Left ventricle myocardium inferior (tissue), 1 donor: Measurements from ENCODE around the gene ADGRE1. TPM values are rescaled to one million over a fixed set of nuclear protein-coding genes. Genes with fewer than 3 reads are reported as not detected.

ENCODE experiments used
- DNase-seq: peaks from one replicate; pipeline ENCODE4 v3.0.0-alpha.2; 2020
- H3K27ac ChIP-seq: fragments of 200-600 bp; replicated peaks from 2 replicates; pipeline ENCODE4 v1.8.0; 2021
- H3K27me3 ChIP-seq: fragments of 200-600 bp; 2 replicates; pipeline ENCODE4 v1.8.0; 2021; ENCODE audit warnings: low read depth
- H3K36me3 ChIP-seq: fragments of 200-600 bp; 2 replicates; pipeline ENCODE4 v1.8.0; 2021
- H3K4me1 ChIP-seq: fragments of 200-600 bp; 2 replicates; pipeline ENCODE4 v1.8.0; 2021
- H3K4me3 ChIP-seq: fragments of 200-600 bp; 2 replicates; pipeline ENCODE4 v1.8.0; 2021; ENCODE audit warnings: mild to moderate bottlenecking, moderate library complexity
- H3K9me3 ChIP-seq: fragments of 200-600 bp; replicated peaks from 2 replicates; pipeline ENCODE4 v1.8.0; 2021
- CTCF ChIP-seq: fragments of 200-600 bp; IDR thresholded peaks from 2 replicates; pipeline ENCODE4 v1.8.0; 2021; ENCODE audit warnings: antibody characterized with exemption, mild to moderate bottlenecking, borderline replicate concordance
- intact Hi-C: fragments of 100-400 bp; cut with micrococcal nuclease; formaldehyde crosslinking; loops from one replicate; pipeline ENCODE4 v1.11.0; 2022
- total RNA-seq: library from RNA; stranded (reverse); fragmentation: NEBNext Ultra II Directional; extraction: Animal tissue kit (Norgen Biotek cat#: 25700); gene quantifications from one replicate; pipeline ENCODE4 v1.2.1, GENCODE V29; 2021
- donor health status: DM: no; HTN: yes; CAD: no; lungs with severe emphysema.

Gene ADGRE1
- total RNA-seq, 1 donor from 2014 or later: not detected

GRCh38 chr19:6914321-6914720 is 26.9 kb downstream of the ADGRE1 start:
- no peaks in the 10 kb centered on the region for H3K4me1 ChIP-seq
- H3K9me3 ChIP-seq: peaks cover 41% of the 10 kb centered on the region
- H3K27ac ChIP-seq: no peak overlapping the region
- TF ChIP-seq CTCF: no peak
- H3K36me3 ChIP-seq: no peaks in the 10 kb centered on the region
- no peaks in the 10 kb centered on the region for H3K27me3 ChIP-seq
- H3K4me3 ChIP-seq: no peak overlapping the region
- intact Hi-C loops: no loop called here
- no peak for DNase-seq

- no peak for TF ChIP-seq CTCF
- Histone ChIP-seq H3K27me3 (peaks cover 5% of the 10 kb centered on the region), H3K9me3 (peaks cover 40% of the 10 kb centered on the region), H3K4me3 (no peak overlapping the region), H3K36me3 (no peaks in the 10 kb centered on the region), H3K4me1 (no peaks in the 10 kb centered on the region), H3K27ac (no peak overlapping the region)
- intact Hi-C loops: no loop called here
- no peak for DNase-seq
Measured at GRCh38 chr19:6916952-6917351, 29.6 kb downstream of the ADGRE1 start.

GRCh38 chr19:6925386-6925785 is 38.0 kb downstream of the ADGRE1 start:
- no peaks in the 10 kb centered on the region for H3K4me1 ChIP-seq
- intact Hi-C loops: no loop called here
- no peak overlapping the region for H3K27ac ChIP-seq
- H3K4me3 ChIP-seq: no peak overlapping the region
- H3K27me3 ChIP-seq: peaks cover 5% of the 10 kb centered on the region
- no peak for DNase-seq
- TF ChIP-seq CTCF: no peak
- H3K36me3 ChIP-seq: no peaks in the 10 kb centered on the region
- peaks cover 44% of the 10 kb centered on the region for H3K9me3 ChIP-seq

- DNase-seq: no peak
- Histone ChIP-seq H3K27me3 (peaks cover 5% of the 10 kb centered on the region), H3K9me3 (peaks cover 51% of the 10 kb centered on the region), H3K4me1 (no peaks in the 10 kb centered on the region), H3K4me3 (no peak overlapping the region), H3K36me3 (no peaks in the 10 kb centered on the region), H3K27ac (no peak overlapping the region)
- intact Hi-C loops: no loop called here
- no peak for TF ChIP-seq CTCF
Measured at GRCh38 chr19:6925801-6926751, 38.7 kb downstream of the ADGRE1 start.

- no peak for TF ChIP-seq CTCF
- DNase-seq: no peak
- H3K9me3 ChIP-seq: peaks cover 55% of the 10 kb centered on the region
Measured at GRCh38 chr19:6930190-6930589, 42.8 kb downstream of the ADGRE1 start.

More at GRCh38 chr19:6930190-6930589, 42.8 kb downstream of the ADGRE1 start:
- no peak overlapping the region for H3K4me3 ChIP-seq
- no peaks in the 10 kb centered on the region for H3K36me3 ChIP-seq
- no peak overlapping the region for H3K27ac ChIP-seq
- no peaks in the 10 kb centered on the region for H3K27me3 ChIP-seq
- intact Hi-C loops: no loop called here
- H3K4me1 ChIP-seq: no peaks in the 10 kb centered on the region
